Parathyroid adenoma (tissue), 2 donors: ENCODE data around the gene KRT72.

Experiments
- H2AFZ ChIP-seq: fragments of 300-600 bp; sonication (generic); one replicate; pipeline ENCODE4 v1.7.0; 2017; ENCODE audit warnings: antibody characterized with exemption, mild to moderate bottlenecking
- H3K27ac ChIP-seq: fragments of 300-600 bp; sonication (generic); one replicate; pipeline ENCODE4 v1.7.0; 2017
- H3K27me3 ChIP-seq: fragments of 300-600 bp; sonication (generic); one replicate; pipeline ENCODE4 v1.7.0; 2017; ENCODE audit warnings: low read length; ENCODE audit not compliant: control insufficient read depth, insufficient read depth
- H3K36me3 ChIP-seq: fragments of 300-600 bp; sonication (generic); one replicate; pipeline ENCODE4 v1.7.0; 2017; ENCODE audit warnings: low read length; ENCODE audit not compliant: control insufficient read depth, insufficient read depth
- H3K4me1 ChIP-seq: fragments of 300-600 bp; sonication (generic); one replicate; pipeline ENCODE4 v1.7.0; 2017; ENCODE audit warnings: control low read depth
- H3K4me2 ChIP-seq: fragments of 300-600 bp; sonication (generic); one replicate; pipeline ENCODE4 v1.7.0; 2017; ENCODE audit warnings: low read length
- H3K4me3 ChIP-seq: fragments of 300-600 bp; sonication (generic); one replicate; pipeline ENCODE4 v1.7.0; 2017; ENCODE audit warnings: low read depth, low read length
- H3K79me2 ChIP-seq: fragments of 300-600 bp; sonication (generic); one replicate; pipeline ENCODE4 v1.7.0; 2017; ENCODE audit warnings: control low read depth
- H3K9ac ChIP-seq: fragments of 300-600 bp; sonication (generic); one replicate; pipeline ENCODE4 v1.7.0; 2017; ENCODE audit warnings: mild to moderate bottlenecking
- H3K9me3 ChIP-seq: fragments of 300-600 bp; sonication (generic); one replicate; pipeline ENCODE4 v1.7.0; 2017; ENCODE audit warnings: low read length; ENCODE audit not compliant: control insufficient read depth
- CTCF ChIP-seq: fragments of 300-600 bp; sonication (generic); IDR thresholded peaks from one replicate; pipeline ENCODE4 v1.7.0; 2017; ENCODE audit warnings: antibody characterized with exemption, mild to moderate bottlenecking
- donor health status: primary hyperparathyroidism.

Gene KRT72

GRCh38 chr12:52615208-52615868 is 14.1 kb upstream of the KRT72 start:
- no peak overlapping the region for H3K9ac ChIP-seq
- H3K79me2 ChIP-seq, result no peaks in the 10 kb centered on the region
- no peak overlapping the region for H3K4me3 ChIP-seq
- no peak overlapping the region for H3K4me2 ChIP-seq
- no peak overlapping the region for H3K27ac ChIP-seq
- no peaks in the 10 kb centered on the region for H3K27me3 ChIP-seq
- no peaks in the 10 kb centered on the region for H3K4me1 ChIP-seq
- H3K36me3 ChIP-seq, result no peaks in the 10 kb centered on the region
- no peak for TF ChIP-seq CTCF
- H3K9me3 ChIP-seq, result no peaks in the 10 kb centered on the region
- no peak overlapping the region for H2AFZ ChIP-seq

- Histone ChIP-seq H3K27me3 (no peaks in the 10 kb centered on the region), H3K9me3 (no peaks in the 10 kb centered on the region), H3K4me1 (no peaks in the 10 kb centered on the region), H3K9ac (no peak overlapping the region), H3K36me3 (no peaks in the 10 kb centered on the region), H3K79me2 (no peaks in the 10 kb centered on the region), H3K4me2 (no peak overlapping the region), H2AFZ (no peak overlapping the region), H3K27ac (no peak overlapping the region), H3K4me3 (no peak overlapping the region)
- TF ChIP-seq CTCF, result no peak
Observed at GRCh38 chr12:52614381-52615207, 13.3 kb upstream of the KRT72 start.

- no peaks in the 10 kb centered on the region for H3K9me3 ChIP-seq
- no peak overlapping the region for H3K27ac ChIP-seq
- H3K36me3 ChIP-seq, result no peaks in the 10 kb centered on the region
- no peaks in the 10 kb centered on the region for H3K27me3 ChIP-seq
- no peak for TF ChIP-seq CTCF
- H2AFZ ChIP-seq, result no peak overlapping the region
- H3K4me1 ChIP-seq, result no peaks in the 10 kb centered on the region
- no peak overlapping the region for H3K9ac ChIP-seq
- H3K4me3 ChIP-seq, result no peak overlapping the region
- H3K79me2 ChIP-seq, result no peaks in the 10 kb centered on the region
- no peak overlapping the region for H3K4me2 ChIP-seq
Observed at GRCh38 chr12:52613384-52614030, 12.2 kb upstream of the KRT72 start.

- Histone ChIP-seq H3K4me3 (no peak overlapping the region), H3K79me2 (no peaks in the 10 kb centered on the region), H3K9me3 (no peaks in the 10 kb centered on the region), H3K27ac (no peak overlapping the region), H3K4me1 (no peaks in the 10 kb centered on the region), H3K27me3 (no peaks in the 10 kb centered on the region), H3K4me2 (no peak overlapping the region), H2AFZ (no peak overlapping the region), H3K9ac (no peak overlapping the region), H3K36me3 (no peaks in the 10 kb centered on the region)
- TF ChIP-seq CTCF, result no peak
Observed at GRCh38 chr12:52612431-52613383, 11.4 kb upstream of the KRT72 start.
